ENCODE measurements around the gene FRMD5.

GRCh38 chr15:43873651-43874050, 321.4 kb downstream of the FRMD5 start:
- TF ChIP-seq CTCF (IDR thresholded peaks at IDR 0.05), result no peak
- no peak for TF ChIP-seq POLR2AphosphoS5 (IDR thresholded peaks at IDR 0.05)
